ENCODE results near the gene VSIG4. TPM values are rescaled to one million over a fixed set of nuclear protein-coding genes. Genes with fewer than 3 reads are reported as not detected.

Gene VSIG4
- total RNA-seq, 3 donors from 2014 or later (not counting 1 experiment from before 2014, with no cell fraction given) = 0.32 to 1.3 TPM; not detected in 1

GRCh38 chrX:66022632-66023384 is 17.1 kb downstream of the VSIG4 start:
- Mint-ChIP-seq H3K27me3 (ENCODE audit: low read depth in 2 of 2) (no peaks in the 10 kb centered on the region), H3K36me3 (no peaks in the 10 kb centered on the region), H3K27ac (no peak overlapping the region), H3K4me1 (peaks cover 31 to 47% of the 10 kb centered on the region in 2 donors), H3K9me3 (no peaks in the 10 kb centered on the region), H3K4me3 (no peak overlapping the region)
- TF ChIP-seq CTCF (IDR thresholded peaks at IDR 0.05) = no peak
- Histone ChIP-seq H3K4me3 (ENCODE audit: low read length) (no peak overlapping the region), H3K36me3 (ENCODE audit: control insufficient read depth, insufficient read depth, low read length) (peaks cover 3% of the 10 kb centered on the region), H3K4me1 (ENCODE audit: control insufficient read depth, insufficient read depth, low read length) (peaks cover 39% of the 10 kb centered on the region), H3K9me3 (ENCODE audit: control insufficient read depth, insufficient read depth, low read length) (no peaks in the 10 kb centered on the region), H3K27me3 (ENCODE audit: control insufficient read depth, insufficient read depth, low read length) (no peaks in the 10 kb centered on the region), H3K27ac (ENCODE audit: low read length) (peak overlapping the region; percentile 72)
- DNase-seq (no peak), ATAC-seq (no peak)
- intact Hi-C loops (cut with micrococcal nuclease) = no loop called here
- 90% methylated on average over 3 of the region's 5 CpGs for WGBS (ENCODE audit: insufficient coverage)

GRCh38 chrX:66021765-66022631 is 17.9 kb downstream of the VSIG4 start:
- Mint-ChIP-seq H3K4me1 (peaks cover 38 to 52% of the 10 kb centered on the region in 2 donors), H3K4me3 (no peak overlapping the region), H3K36me3 (no peaks in the 10 kb centered on the region), H3K9me3 (no peaks in the 10 kb centered on the region), H3K27ac (peak overlapping the region; percentile 75 to 79), H3K27me3 (ENCODE audit: low read depth in 2 of 2) (no peaks in the 10 kb centered on the region)
- ATAC-seq (no peak), DNase-seq (no peak)
- Histone ChIP-seq H3K27ac (ENCODE audit: low read length) (peak overlapping the region; percentile 72), H3K9me3 (ENCODE audit: control insufficient read depth, insufficient read depth, low read length) (no peaks in the 10 kb centered on the region), H3K4me1 (ENCODE audit: control insufficient read depth, insufficient read depth, low read length) (peaks cover 47% of the 10 kb centered on the region), H3K4me3 (ENCODE audit: low read length) (no peak overlapping the region), H3K27me3 (ENCODE audit: control insufficient read depth, insufficient read depth, low read length) (no peaks in the 10 kb centered on the region), H3K36me3 (ENCODE audit: control insufficient read depth, insufficient read depth, low read length) (peaks cover 3% of the 10 kb centered on the region)
- 94% methylated on average over 9 of the region's 9 CpGs for WGBS (ENCODE audit: insufficient coverage)
- intact Hi-C loops (cut with micrococcal nuclease) = no loop called here
- no peak for TF ChIP-seq CTCF (IDR thresholded peaks at IDR 0.05)

GRCh38 chrX:66021401-66021764 is 18.5 kb downstream of the VSIG4 start:
- DNase-seq (no peak), ATAC-seq (no peak)
- Mint-ChIP-seq H3K9me3 (no peaks in the 10 kb centered on the region), H3K27me3 (ENCODE audit: low read depth in 2 of 2) (no peaks in the 10 kb centered on the region), H3K27ac (peak overlapping the region; percentile 75 to 79), H3K4me1 (peaks cover 44 to 58% of the 10 kb centered on the region in 2 donors), H3K4me3 (no peak overlapping the region), H3K36me3 (no peaks in the 10 kb centered on the region)
- Histone ChIP-seq H3K4me1 (ENCODE audit: control insufficient read depth, insufficient read depth, low read length) (peaks cover 49% of the 10 kb centered on the region), H3K36me3 (ENCODE audit: control insufficient read depth, insufficient read depth, low read length) (peaks cover 3% of the 10 kb centered on the region), H3K9me3 (ENCODE audit: control insufficient read depth, insufficient read depth, low read length) (no peaks in the 10 kb centered on the region), H3K27ac (ENCODE audit: low read length) (peak overlapping the region; percentile 72), H3K27me3 (ENCODE audit: control insufficient read depth, insufficient read depth, low read length) (no peaks in the 10 kb centered on the region), H3K4me3 (ENCODE audit: low read length) (no peak overlapping the region)
- intact Hi-C loops (cut with micrococcal nuclease) = no loop called here
- WGBS (ENCODE audit: insufficient coverage) = no CpG with 5 or more reads among the region's 1 CpG
- no peak for TF ChIP-seq CTCF (IDR thresholded peaks at IDR 0.05)

Data from natural killer cell (primary cell).